Measurements from ENCODE around the gene SET.

DNA sequence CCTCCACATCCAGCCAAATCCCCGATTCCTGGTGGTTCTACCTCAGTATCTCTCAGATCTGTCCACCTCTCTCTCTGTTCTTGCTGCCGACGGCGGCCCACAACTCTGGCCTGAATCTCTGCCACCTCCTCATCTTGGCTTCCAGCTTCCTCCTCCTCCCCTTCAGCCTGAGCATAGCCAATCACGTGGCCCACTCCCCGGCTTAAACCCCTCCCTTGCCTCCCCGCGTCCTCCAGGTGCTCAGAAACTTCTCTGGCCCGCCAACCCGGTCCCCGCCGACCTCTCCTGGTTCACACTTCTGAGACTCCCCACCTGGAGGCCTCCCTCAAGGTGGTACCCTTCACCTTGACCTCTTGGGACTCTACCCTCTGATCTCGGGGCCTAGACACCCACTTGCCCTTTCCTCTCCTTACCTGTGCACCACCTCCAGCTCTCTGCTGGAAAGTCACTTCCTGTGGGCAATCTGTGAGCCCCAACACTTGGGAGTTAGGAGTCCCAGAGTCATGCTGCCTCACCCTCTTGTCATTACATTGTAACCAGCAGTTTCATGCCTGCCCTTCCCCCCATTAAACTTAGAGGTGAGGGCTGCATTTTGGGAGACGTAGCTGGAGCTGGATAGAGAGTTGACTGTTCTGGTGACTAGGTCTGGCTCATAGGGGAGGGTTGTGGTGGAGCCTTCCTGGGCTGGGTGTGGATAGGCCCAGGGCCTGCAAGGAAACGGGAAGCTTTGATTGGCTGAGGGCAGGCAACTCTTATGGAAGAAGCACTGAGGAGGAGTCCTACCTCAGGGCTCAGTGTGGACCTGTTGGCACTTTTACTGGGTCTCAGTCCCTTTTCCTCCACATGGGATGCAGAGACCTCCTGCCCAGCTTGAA lies 4.5 kb upstream of the SET start:
- no peak for TF ChIP-seq GATA3 (IDR thresholded peaks at IDR 0.05; ENCODE audit: low read depth, low read length)
- no peak for TF ChIP-seq GATA2 (IDR thresholded peaks at IDR 0.05; ENCODE audit: low read depth, low read length)

Data from SH-SY5Y (cell line).